HEK293 (cell line): ENCODE measurements around the gene SCN5A.

Experiments
- CTCF ChIA-PET: fragments of 350-600 bp; formaldehyde crosslinking; extraction: SDS; loops from one replicate; lab custom pipeline; 2021; ENCODE audit warnings: antibody characterized with exemption; lab: Yijun Ruan, JAX
- POLR2A ChIA-PET: fragments of 300-600 bp; formaldehyde crosslinking; extraction: SDS; loops from one replicate; lab custom pipeline; 2020; ENCODE audit warnings: antibody characterized with exemption, inconsistent platforms; lab: Yijun Ruan, JAX
- H3K27ac ChIP-seq: fragments of 200-500 bp; sonication (Bioruptor generic); 2 replicates; pipeline ENCODE4 v1.5.1; 2014; ENCODE audit warnings: low read depth, low read length, control low read depth, inconsistent platforms; ENCODE audit errors: extremely low read depth
- H3K36me3 ChIP-seq, 2 experiments: fragments of 200-500 bp in 1 of 2; sonication (Bioruptor generic) in 1 of 2; 1 replicate in 1 of 2; 2 replicates in 1 of 2; pipeline ENCODE4 v1.5.1; 2014 to 2017; ENCODE audit warnings: inconsistent platforms in 2 of 2, low read length in 2 of 2; ENCODE audit not compliant: control insufficient read depth in 2 of 2, insufficient read depth in 1 of 2
- H3K4me1 ChIP-seq: fragments of 200-500 bp; sonication (Bioruptor generic); 2 replicates; pipeline ENCODE4 v1.5.1; 2014; ENCODE audit warnings: mild to moderate bottlenecking, low read length, inconsistent platforms; ENCODE audit not compliant: control insufficient read depth, insufficient read depth
- H3K4me3 ChIP-seq: 2 replicates; pipeline ENCODE4 v1.5.1; 2011; ENCODE audit warnings: low read depth, mild to moderate bottlenecking, control low read depth, low read length, moderate library complexity
- H3K9me3 ChIP-seq: fragments of 200-500 bp; sonication (Bioruptor generic); 2 replicates; pipeline ENCODE4 v1.5.1; 2014; ENCODE audit warnings: low read depth, low read length, inconsistent platforms; ENCODE audit not compliant: control insufficient read depth, insufficient read depth
- EGR2 ChIP-seq: fragments of 450-650 bp; formaldehyde crosslinking; IDR thresholded peaks from 2 replicates; pipeline ENCODE4 v1.5.1; 2016; ENCODE audit warnings: low read depth, missing biosample characterization, missing genetic modification characterization
- GLIS2 ChIP-seq: fragments of 450-650 bp; formaldehyde crosslinking; IDR thresholded peaks from 2 replicates; pipeline ENCODE4 v1.5.1; 2016; ENCODE audit warnings: missing biosample characterization, missing genetic modification characterization
- ZBTB1 ChIP-seq: fragments of 450-650 bp; formaldehyde crosslinking; IDR thresholded peaks from 2 replicates; pipeline ENCODE4 v1.5.1; 2016; ENCODE audit warnings: missing biosample characterization, missing genetic modification characterization
- ZBTB7A ChIP-seq: fragments of 450-650 bp; formaldehyde crosslinking; IDR thresholded peaks from 2 replicates; pipeline ENCODE4 v1.5.1; 2016; ENCODE audit warnings: low read depth, missing biosample characterization, missing genetic modification characterization
- ZEB2 ChIP-seq: fragments of 450-650 bp; formaldehyde crosslinking; IDR thresholded peaks from 2 replicates; pipeline ENCODE4 v1.5.1; 2016; ENCODE audit warnings: missing biosample characterization, missing genetic modification characterization
- ZIC2 ChIP-seq: fragments of 450-650 bp; formaldehyde crosslinking; IDR thresholded peaks from 2 replicates; pipeline ENCODE4 v1.5.1; 2016; ENCODE audit warnings: missing biosample characterization, missing genetic modification characterization
- ZNF121 ChIP-seq: fragments of 450-650 bp; formaldehyde crosslinking; IDR thresholded peaks from 2 replicates; pipeline ENCODE4 v1.5.1; 2016; ENCODE audit warnings: missing biosample characterization, missing genetic modification characterization
- ZNF138 ChIP-seq: fragments of 450-650 bp; formaldehyde crosslinking; IDR thresholded peaks from 2 replicates; pipeline ENCODE4 v1.5.1; 2016; ENCODE audit warnings: missing biosample characterization, missing genetic modification characterization, borderline replicate concordance
- ZNF2 ChIP-seq: fragments of 450-650 bp; formaldehyde crosslinking; IDR thresholded peaks from 2 replicates; pipeline ENCODE4 v1.5.1; 2016; ENCODE audit warnings: missing biosample characterization, missing genetic modification characterization
- ZNF311 ChIP-seq: fragments of 450-650 bp; formaldehyde crosslinking; IDR thresholded peaks from 2 replicates; pipeline ENCODE4 v1.5.1; 2017; ENCODE audit warnings: missing biosample characterization, missing genetic modification characterization, borderline replicate concordance
- ZNF350 ChIP-seq: fragments of 450-650 bp; formaldehyde crosslinking; IDR thresholded peaks from 2 replicates; pipeline ENCODE4 v1.5.0; 2017; ENCODE audit warnings: missing biosample characterization, mild to moderate bottlenecking, missing genetic modification characterization
- ZNF571 ChIP-seq: fragments of 450-650 bp; formaldehyde crosslinking; IDR thresholded peaks from 2 replicates; pipeline ENCODE4 v1.5.0; 2017; ENCODE audit warnings: missing biosample characterization, missing genetic modification characterization
- ZNF664 ChIP-seq: fragments of 450-650 bp; formaldehyde crosslinking; IDR thresholded peaks from 2 replicates; pipeline ENCODE4 v1.5.1; 2016; ENCODE audit warnings: missing biosample characterization, missing genetic modification characterization
- ZNF792 ChIP-seq: fragments of 450-650 bp; formaldehyde crosslinking; IDR thresholded peaks from 2 replicates; pipeline ENCODE4 v1.5.1; 2016; ENCODE audit warnings: missing biosample characterization, missing genetic modification characterization
- TF ChIP-seq, protein P1 (sequence below): fragments of 450-650 bp; formaldehyde crosslinking; IDR thresholded peaks from 2 replicates; pipeline ENCODE4 v1.5.1; 2017; ENCODE audit warnings: missing biosample characterization, missing genetic modification characterization
- TF ChIP-seq, protein P2 (sequence below): fragments of 450-650 bp; formaldehyde crosslinking; IDR thresholded peaks from 2 replicates; pipeline ENCODE4 v1.5.1; 2016; ENCODE audit warnings: missing biosample characterization, missing genetic modification characterization
- TF ChIP-seq, protein P3 (sequence below): IDR thresholded peaks from 2 replicates; pipeline ENCODE4 v1.6.1; 2011; ENCODE audit warnings: mild to moderate bottlenecking, low read depth, low read length, borderline replicate concordance
- TF ChIP-seq, protein P4 (sequence below): fragments of 450-650 bp; formaldehyde crosslinking; IDR thresholded peaks from 2 replicates; pipeline ENCODE4; 2016; ENCODE audit warnings: missing biosample characterization, missing genetic modification characterization
- TF ChIP-seq, protein P5 (sequence below): fragments of 450-650 bp; formaldehyde crosslinking; IDR thresholded peaks from 2 replicates; pipeline ENCODE4 v1.5.1; 2016; ENCODE audit warnings: missing biosample characterization, missing genetic modification characterization

Gene SCN5A

DNA sequence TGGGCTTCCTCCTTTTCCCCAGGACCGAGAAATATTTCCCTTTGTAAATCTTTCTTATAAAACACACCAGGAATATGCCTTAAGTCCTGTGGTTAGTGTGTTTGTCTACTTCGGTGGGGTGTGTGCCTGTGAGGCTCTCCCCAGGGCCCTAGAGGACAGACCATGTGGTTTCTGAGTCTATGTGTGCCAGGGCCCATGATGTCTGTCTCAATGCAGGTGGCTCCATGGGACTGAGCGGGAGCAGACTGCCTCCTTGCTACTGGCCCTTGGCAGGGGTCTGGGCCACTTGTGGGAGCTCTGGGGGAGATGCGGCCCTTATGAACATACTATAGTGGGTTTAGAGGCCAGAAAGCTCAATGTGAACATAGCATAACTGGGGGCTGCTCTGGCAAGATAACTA lies 37.6 kb downstream of the SCN5A start:
- Histone ChIP-seq H3K4me3 (no peak overlapping the region), H3K4me1 (no peaks in the 10 kb centered on the region), H3K9me3 (no peaks in the 10 kb centered on the region), H3K36me3 (no peaks in the 10 kb centered on the region), H3K27ac (no peak overlapping the region)
- TF ChIP-seq ZNF664 (tag by site-specific recombination) (no peak), ZBTB1 (tag by site-specific recombination) (no peak), EGR2 (tag by site-specific recombination) (no peak), ZNF138 (no peak), ZNF2 (no peak), ZNF792 (tag by site-specific recombination) (no peak), ZBTB7A (tag by site-specific recombination) (no peak)
- TF ChIP-seq, protein P1, sequence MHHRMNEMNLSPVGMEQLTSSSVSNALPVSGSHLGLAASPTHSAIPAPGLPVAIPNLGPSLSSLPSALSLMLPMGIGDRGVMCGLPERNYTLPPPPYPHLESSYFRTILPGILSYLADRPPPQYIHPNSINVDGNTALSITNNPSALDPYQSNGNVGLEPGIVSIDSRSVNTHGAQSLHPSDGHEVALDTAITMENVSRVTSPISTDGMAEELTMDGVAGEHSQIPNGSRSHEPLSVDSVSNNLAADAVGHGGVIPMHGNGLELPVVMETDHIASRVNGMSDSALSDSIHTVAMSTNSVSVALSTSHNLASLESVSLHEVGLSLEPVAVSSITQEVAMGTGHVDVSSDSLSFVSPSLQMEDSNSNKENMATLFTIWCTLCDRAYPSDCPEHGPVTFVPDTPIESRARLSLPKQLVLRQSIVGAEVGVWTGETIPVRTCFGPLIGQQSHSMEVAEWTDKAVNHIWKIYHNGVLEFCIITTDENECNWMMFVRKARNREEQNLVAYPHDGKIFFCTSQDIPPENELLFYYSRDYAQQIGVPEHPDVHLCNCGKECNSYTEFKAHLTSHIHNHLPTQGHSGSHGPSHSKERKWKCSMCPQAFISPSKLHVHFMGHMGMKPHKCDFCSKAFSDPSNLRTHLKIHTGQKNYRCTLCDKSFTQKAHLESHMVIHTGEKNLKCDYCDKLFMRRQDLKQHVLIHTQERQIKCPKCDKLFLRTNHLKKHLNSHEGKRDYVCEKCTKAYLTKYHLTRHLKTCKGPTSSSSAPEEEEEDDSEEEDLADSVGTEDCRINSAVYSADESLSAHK (tag by site-specific recombination): no peak
- TF ChIP-seq, protein P2, sequence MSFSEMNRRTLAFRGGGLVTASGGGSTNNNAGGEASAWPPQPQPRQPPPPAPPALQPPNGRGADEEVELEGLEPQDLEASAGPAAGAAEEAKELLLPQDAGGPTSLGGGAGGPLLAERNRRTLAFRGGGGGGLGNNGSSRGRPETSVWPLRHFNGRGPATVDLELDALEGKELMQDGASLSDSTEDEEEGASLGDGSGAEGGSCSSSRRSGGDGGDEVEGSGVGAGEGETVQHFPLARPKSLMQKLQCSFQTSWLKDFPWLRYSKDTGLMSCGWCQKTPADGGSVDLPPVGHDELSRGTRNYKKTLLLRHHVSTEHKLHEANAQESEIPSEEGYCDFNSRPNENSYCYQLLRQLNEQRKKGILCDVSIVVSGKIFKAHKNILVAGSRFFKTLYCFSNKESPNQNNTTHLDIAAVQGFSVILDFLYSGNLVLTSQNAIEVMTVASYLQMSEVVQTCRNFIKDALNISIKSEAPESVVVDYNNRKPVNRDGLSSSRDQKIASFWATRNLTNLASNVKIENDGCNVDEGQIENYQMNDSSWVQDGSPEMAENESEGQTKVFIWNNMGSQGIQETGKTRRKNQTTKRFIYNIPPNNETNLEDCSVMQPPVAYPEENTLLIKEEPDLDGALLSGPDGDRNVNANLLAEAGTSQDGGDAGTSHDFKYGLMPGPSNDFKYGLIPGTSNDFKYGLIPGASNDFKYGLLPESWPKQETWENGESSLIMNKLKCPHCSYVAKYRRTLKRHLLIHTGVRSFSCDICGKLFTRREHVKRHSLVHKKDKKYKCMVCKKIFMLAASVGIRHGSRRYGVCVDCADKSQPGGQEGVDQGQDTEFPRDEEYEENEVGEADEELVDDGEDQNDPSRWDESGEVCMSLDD (tag by site-specific recombination): no peak
- ChIA-PET POLR2A (no interaction called here), CTCF (no interaction called here)

DNA sequence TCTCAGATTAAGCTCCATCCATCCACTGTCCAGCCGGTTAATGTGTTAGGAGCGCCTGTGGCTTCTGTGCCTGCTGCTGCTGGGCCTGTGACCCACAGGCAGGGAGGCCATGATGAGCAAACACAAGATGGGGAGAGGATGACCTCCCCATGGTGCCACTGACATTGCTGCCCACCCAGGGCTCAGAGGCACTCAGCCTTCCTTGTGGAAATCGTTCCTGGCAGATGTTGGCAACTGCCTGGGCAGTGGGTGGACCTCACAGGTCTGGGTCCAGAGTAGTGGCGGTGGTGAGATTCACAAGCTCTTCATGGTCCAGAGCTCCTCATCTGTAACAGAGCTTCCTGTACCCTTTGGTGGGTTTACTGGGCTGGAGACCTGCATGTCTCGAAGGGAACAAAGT lies 38.6 kb downstream of the SCN5A start:
- H3K4me1 ChIP-seq: no peaks in the 10 kb centered on the region

More for the DNA sequence above, 38.6 kb downstream of the SCN5A start:
- no peak overlapping the region for H3K4me3 ChIP-seq
- H3K9me3 ChIP-seq: no peaks in the 10 kb centered on the region
- H3K36me3 ChIP-seq: no peaks in the 10 kb centered on the region
- POLR2A ChIA-PET: no interaction called here
- no peak overlapping the region for H3K27ac ChIP-seq
- CTCF ChIA-PET: interaction anchor here (1.0 kb wide), 1 partner anchor 36 kb away, joined by 3 read pairs; no protein-coding TSS in a partner anchor
- TF ChIP-seq ZNF571 (tag by site-specific recombination) (no peak), ZNF121 (tag by site-specific recombination) (no peak), ZNF350 (tag by site-specific recombination) (no peak), GLIS2 (tag by site-specific recombination) (no peak), ZBTB1 (tag by site-specific recombination) (no peak), ZEB2 (tag by site-specific recombination) (no peak), ZIC2 (tag by site-specific recombination) (no peak), ZNF792 (tag by site-specific recombination) (no peak), ZNF311 (no peak)
- TF ChIP-seq, protein P3, sequence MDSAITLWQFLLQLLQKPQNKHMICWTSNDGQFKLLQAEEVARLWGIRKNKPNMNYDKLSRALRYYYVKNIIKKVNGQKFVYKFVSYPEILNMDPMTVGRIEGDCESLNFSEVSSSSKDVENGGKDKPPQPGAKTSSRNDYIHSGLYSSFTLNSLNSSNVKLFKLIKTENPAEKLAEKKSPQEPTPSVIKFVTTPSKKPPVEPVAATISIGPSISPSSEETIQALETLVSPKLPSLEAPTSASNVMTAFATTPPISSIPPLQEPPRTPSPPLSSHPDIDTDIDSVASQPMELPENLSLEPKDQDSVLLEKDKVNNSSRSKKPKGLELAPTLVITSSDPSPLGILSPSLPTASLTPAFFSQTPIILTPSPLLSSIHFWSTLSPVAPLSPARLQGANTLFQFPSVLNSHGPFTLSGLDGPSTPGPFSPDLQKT: no peak
- TF ChIP-seq, protein P4, sequence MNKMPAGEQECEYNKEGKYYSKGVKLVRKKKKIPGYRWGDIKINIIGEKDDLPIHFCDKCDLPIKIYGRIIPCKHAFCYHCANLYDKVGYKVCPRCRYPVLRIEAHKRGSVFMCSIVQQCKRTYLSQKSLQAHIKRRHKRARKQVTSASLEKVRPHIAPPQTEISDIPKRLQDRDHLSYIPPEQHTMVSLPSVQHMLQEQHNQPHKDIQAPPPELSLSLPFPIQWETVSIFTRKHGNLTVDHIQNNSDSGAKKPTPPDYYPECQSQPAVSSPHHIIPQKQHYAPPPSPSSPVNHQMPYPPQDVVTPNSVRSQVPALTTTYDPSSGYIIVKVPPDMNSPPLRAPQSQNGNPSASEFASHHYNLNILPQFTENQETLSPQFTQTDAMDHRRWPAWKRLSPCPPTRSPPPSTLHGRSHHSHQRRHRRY (tag by site-specific recombination): no peak
- TF ChIP-seq, protein P5, sequence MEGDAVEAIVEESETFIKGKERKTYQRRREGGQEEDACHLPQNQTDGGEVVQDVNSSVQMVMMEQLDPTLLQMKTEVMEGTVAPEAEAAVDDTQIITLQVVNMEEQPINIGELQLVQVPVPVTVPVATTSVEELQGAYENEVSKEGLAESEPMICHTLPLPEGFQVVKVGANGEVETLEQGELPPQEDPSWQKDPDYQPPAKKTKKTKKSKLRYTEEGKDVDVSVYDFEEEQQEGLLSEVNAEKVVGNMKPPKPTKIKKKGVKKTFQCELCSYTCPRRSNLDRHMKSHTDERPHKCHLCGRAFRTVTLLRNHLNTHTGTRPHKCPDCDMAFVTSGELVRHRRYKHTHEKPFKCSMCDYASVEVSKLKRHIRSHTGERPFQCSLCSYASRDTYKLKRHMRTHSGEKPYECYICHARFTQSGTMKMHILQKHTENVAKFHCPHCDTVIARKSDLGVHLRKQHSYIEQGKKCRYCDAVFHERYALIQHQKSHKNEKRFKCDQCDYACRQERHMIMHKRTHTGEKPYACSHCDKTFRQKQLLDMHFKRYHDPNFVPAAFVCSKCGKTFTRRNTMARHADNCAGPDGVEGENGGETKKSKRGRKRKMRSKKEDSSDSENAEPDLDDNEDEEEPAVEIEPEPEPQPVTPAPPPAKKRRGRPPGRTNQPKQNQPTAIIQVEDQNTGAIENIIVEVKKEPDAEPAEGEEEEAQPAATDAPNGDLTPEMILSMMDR: no peak
- TF ChIP-seq, all 188 proteins: peak for 0
